HG03175 (cell line): ENCODE data around the gene KLC1.
"Not testable (repeated sequence)": the region's sequence is repeated elsewhere in the genome, so short reads cannot be mapped to it uniquely, and the experiment has no call there.

Source experiments
- ATAC-seq: cut with Tn5 transposase; IDR thresholded peaks from one replicate; pipeline ENCODE4 v1.9.1; 2021; ENCODE audit warnings: mild to moderate bottlenecking, moderate library complexity; ENCODE audit not compliant: unreplicated experiment

Gene KLC1

DNA sequence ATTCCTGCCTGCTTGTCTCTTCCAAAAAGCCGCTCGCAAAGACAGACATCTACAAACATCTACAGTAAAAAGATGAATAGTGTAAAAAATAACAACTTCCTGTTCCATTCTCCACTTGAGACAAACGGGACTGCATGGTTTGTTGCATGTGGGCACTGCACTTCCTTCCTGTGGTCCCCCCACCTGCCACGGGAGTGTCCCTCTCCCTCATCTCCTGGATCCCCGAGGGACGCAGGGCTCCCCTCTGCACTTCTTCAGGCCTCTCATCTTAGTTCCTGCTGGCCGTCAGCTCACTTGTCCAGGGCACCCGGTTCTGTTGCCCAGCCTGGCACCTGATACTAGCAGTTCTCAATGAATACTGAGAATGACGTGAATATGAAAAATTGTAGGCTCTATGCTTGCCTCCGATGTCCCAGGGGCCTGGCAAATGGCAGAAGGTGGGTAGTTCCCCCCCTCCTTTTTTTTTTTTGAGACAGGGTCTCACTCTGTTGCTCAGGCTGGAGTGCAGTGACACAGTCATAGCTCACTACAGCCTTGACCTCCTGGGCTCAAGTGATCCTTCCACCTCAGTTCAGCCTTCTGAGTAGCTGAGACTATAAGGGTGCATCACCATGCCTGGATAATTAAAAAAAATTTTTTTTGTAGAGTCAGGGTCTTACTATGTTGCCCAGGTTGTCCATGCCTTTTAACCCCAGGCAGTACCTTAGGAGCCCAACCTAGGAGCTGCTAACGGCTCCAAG, 3.5 kb upstream of the KLC1 start:
- ATAC-seq: no peak

DNA sequence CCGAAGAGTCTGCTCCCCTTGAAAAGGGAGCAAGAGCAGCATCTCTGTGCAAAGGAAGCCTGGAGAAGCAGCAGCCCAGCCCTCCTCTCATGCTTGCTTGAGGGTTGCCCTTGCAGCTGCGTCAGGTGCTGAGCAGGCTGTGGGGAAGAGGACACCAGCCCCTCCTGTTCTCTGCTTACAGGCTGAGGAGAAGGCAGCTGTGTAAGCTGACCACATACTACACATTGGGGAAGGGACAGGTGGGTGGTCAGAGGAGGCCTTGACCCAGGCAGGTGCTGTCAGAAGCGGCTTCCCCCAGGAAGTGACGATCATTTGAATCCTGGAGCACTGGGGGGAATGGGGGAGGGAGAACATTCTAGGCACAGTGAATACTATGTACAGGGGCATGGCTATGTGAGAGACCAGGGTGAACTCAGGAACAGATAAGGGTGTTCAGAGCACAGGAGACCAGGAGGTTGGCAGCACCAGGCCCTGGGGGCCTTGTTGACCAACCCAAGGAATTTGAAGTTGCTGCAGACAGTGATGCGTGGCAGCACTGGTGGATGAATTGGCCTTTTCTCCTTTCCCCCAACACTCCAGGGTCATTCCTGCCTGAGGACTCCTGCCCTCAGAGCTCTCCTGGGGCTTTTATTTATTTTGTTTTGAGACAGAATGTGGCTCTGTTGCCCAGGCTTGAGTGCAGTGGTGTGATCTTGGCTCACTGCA, 2.7 kb upstream of the KLC1 start:
- ATAC-seq: no peak

DNA sequence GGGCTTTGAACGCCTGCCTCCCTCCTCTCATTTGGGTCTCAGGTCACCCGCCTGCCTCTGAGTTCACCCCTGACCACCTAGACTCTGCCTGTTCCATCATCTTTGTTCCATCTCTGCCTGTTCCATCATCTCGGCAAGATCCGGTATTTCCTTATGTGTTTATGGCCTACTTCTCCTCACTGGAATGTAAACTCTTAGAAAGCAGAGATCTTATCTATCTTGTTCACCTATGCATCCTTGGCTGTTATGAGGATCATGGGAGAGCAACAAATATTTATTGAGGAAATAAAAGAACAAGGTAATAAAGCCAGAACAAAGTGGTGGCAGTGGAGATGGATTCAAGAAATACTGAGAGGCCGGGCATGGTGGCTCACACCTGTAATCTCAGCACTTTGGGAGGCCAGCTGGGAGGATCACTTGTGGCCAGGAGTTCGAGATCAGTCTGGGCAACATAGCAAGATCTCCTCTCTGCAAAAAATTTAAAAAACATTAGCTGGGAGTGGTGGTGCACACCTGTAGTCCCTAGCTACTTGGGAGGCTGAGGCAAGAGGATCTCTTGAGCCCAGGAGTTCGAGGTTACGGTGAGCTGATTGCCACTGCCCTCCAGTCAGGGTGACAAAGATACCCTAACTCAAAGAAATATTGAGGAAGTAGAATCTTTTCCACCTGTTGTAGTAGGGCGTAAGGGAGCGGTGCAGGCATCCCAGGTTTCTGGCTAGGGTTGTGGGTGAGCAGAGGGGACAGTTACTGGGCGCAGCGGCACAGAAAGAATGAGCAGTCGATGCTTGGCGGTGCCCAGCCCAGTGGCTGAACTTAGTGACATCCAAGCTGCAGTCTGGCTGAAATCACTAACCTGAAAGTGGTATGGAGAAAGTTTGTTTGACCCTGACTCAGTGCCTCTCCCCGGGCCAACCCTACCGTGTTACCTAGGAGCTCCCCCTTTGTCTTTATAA, 1.7 kb upstream of the KLC1 start:
- no peak for ATAC-seq

DNA sequence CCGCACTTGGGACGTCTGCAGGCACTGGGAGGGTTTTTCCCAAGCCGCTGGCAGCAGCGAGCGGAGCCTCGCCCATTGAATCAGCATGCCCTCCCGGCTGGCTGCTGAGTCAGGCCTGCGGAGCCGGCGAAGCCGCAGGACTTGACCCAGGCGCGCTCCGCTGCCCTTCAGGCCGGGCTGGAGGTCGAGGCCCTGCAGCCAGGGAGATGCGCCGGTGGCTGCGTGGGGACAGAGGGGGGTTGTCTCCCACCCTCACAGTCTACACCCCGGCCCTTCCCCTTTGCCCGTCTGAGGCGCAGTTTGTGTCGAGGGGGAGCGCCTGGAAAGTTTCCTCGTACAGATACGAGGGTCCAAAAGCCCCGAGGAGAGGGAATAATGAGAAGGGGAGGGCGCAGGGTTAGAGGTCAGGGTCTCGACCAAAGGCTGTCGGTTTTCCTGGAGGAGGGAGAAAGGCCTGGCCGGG, 759 bp upstream of the KLC1 start:
- ATAC-seq: no peak

DNA sequence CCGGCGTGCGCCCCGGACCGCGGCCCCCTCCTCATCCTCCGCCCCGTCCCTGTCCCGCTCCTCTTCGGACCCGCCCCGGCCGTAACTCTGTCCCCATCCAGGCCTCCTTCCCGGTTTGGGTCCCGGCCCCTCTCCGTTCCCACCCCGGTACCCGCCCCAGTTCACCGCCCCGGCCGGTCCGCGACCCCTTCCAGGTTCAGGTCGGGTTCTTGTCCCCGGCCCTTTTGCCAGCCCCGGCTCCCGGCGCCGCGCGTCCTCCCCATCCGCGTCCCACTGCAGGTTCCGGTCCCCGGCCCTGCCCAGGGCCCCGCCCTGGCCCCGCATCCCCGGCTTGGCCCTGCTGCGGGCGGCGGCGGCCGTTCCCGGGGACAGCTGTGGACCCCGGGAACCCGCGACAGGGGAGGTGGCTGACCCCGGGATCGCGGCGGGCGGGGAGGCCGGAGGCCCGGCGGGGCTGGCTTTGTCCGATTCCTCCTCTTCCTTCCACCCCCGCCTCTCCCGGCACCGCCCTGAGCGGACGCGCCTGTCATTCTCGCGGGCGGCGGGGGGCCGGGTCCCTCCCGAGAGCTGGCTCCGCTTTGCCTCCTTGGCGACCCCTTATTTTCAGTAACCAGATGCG, 601 bp downstream of the KLC1 start:
- ATAC-seq: no peak

DNA sequence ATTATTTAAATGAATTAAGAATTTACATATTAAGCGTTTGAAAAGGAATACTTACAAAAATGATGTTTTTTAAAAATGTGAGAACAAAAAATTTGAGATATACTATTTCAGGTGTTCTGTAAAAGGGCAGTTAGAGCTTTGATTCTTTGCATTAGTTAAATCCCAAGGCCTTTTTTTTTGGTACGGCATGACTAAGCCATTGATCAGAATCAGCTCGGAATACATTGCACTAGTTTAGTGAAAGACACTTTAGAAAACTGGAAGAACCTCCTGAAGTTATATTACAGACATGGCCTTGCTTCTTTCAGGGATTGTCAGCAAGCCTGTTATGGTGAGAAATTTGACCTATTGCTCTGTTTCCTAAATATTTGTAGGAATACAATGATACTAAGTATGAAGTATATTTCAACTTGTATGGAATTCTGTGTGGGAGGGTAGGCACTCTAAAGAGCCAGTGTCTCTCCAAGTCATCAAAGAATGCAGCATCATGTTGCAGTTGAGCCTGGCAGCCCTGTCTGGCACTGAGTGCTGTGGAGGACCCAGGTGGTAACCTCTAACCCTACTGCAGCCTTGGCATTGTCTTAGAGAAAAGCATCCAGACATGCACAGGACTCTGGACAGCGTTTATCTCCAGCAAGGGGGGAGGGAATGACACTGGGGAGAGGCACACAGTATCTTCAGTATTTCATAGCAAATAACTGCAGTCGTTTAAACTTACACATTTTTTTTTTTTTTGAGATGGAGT, 1.5 kb downstream of the KLC1 start:
- no peak for ATAC-seq

DNA sequence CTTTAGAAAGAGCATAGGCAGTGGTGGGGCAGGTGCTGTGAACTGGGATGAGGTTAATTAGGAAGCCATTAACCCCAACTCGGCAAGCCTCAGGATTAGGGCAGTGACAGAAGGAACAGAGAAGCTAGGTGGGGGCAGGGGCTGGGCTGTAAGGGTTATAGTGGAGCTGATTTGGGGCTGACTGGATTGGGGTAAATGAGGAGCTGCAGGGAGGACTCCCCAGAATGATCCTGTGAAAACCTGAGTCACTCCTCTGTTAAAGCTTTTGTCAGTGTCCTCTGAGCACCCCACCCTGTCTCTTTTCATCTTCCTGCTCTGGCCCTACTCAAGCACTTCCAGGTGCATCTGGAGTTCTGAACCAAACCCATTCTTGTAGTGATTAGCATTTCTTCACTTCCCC, 4.4 kb downstream of the KLC1 start:
- no peak for ATAC-seq

DNA sequence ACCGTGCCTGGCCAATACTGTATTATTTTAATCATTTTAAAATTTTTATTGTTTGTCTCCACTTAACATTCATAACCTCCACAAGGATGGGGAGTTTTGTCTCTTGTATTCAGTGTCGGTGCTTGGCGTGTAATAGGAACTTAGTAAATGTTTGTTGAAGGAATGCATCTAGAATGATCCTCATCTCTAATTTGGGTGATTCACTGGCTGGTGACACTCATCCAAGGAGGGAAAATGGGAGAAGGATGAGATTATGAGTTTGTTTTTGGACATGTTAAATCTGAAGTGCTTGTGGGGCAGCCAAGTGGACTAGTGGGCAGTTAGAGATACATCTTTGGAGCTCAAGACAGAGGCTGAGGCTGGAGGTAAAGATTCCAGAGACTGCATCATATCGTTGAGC, 5.1 kb downstream of the KLC1 start:
- no peak for ATAC-seq

DNA sequence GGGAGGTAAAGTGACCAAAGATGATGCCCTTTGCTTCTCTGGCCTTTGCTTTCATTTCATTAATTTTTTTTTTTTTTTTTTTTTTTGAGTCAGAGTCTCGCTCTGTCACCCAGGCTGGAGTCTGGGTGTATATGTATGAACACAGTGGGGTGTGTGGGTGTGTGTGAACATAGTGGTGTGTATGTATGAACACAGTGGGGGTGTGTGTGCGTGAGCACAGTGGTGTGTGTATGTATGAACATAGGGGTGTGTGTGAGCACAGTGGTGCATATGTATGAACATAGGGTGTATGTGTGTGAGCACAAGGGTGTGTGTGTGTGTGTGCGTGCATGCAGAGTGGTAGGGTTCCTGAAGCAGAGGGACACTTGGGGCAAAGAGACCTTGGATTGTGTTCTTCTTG, 9.6 kb downstream of the KLC1 start:
- no peak for ATAC-seq

DNA sequence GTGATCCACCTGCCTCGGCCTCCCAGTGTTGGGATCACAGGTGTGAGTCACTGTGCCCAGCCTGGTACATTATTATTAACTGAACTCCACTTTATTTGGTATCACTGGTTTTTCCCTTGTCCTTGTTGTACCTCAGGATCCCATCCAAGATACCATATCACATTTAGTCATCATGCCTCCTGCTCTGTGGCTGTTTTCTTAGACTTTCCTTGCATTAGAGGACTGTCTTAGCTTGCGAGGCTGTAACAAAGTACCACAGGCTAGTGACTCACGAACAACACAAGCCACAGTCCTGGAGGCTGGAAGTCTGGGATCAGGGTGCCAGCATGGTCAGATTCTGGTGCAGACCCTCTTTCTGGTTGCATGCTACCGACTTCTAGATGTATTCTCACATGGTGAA, 12.2 kb downstream of the KLC1 start:
- no peak for ATAC-seq

DNA sequence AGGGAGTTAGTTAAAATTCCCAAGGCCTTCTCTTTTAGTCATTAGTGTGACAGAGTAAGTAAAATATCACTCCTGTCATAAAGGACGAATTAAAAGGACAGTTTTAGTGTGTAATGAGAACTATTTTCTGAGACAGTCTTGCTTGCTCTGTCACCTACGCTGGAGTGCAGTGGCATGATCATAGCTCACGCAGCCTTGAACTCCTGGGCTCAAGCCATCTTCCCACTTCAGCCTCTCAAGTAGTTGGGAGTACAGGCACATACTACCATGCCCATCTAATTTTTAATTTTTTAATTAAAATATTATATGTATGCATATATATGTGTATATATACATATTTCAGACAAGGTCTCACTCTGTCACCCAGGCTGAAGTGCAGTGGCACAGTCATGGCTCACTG, 17.2 kb downstream of the KLC1 start:
- ATAC-seq: no peak

DNA sequence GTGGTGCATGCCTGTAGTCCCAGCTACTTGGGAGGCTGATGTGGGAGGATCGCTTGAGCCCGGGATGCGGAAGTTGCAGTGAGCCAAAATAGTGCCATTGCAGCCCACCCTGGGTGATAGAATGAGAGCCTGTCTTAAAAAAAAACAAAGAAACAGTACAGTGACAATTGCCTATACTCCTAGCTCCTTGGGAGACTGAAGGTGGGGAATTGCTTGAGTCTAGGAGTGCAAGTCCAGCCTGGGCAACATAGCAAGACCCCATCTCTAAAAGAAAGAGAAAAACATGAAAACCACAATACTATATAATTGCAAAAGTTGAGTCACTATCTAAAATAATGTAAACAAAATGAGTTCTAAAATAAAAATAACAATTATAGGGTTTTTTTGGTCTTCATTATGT, 20.0 kb downstream of the KLC1 start:
- ATAC-seq: no peak

DNA sequence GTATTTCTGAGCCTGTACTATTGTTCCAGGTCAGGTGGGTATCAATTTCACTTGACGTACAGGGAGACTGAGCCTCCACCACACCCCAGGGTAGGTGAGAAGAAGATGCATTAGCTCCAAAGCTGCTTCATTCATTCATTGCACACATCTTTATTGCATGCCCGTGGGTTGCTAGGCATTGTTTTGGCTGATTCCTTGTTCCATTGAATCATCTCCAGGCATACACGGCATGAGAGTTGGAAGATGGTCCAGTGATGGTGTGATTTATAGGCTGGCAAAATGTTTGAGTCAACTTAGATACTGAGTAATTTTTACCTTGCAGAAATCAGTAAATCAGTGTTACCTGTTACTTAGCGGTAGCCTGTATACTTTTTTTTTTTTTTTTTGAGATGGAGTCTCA, 21.2 kb downstream of the KLC1 start:
- no peak for ATAC-seq

DNA sequence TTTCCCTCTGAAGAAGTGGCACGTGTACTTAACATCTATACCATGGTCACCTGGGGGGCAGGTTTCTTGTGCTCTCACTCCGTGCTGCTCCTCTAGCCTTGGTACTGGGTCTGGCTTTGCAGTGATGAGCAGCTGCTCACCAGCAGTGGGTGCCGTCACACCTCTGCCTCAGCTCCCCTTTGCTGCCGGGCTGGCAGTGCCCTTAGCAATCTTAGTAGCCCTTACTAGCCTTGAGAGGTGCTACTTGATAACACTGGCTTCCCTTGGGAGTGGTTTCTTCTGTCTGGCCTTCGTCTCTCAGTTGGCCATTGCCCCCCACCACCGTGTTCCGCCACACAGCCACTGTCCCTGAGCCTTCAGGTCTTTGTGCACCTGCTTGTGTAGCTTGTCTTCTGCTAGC, 22.6 kb downstream of the KLC1 start:
- ATAC-seq: no peak

DNA sequence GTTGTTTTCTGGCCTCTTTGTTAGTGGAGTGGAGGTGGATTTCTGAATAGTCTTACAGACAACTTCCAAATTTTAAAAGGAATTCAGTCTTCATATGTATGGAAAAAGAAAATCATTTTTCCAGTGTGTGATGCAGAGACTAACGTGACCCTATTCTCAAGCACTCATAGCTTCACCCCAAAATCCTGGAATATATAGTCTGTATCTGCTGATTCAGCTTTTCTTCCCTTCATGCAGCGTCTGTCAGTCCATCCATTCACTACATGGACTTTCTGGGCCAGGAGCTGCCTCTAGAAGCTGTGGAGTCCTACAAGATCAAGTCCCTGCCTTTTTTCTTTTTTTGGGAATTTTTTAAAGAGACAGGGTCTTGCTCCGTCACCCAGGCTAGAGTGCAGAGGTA, 23.8 kb downstream of the KLC1 start:
- ATAC-seq: no peak

DNA sequence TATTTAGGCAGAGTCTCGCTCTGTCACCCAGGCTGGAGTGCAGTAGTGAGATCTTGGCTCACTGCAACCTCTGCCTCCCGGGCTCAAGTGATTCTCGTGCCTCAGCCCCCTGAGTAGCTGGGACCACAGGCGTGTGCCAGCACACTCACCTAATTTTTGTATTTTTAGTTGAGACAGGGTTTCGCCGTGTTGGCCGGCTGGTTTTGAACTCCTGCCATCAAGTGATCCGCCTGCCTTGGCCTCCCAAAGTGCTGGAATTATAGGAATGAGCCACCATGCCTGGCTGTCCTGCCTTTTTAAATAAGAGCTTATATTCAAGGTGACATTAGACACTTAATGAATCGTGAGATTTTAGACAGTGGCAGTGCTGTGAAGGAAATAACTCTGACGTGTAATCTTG, 24.3 kb downstream of the KLC1 start:
- not testable (repeated sequence) for ATAC-seq

DNA sequence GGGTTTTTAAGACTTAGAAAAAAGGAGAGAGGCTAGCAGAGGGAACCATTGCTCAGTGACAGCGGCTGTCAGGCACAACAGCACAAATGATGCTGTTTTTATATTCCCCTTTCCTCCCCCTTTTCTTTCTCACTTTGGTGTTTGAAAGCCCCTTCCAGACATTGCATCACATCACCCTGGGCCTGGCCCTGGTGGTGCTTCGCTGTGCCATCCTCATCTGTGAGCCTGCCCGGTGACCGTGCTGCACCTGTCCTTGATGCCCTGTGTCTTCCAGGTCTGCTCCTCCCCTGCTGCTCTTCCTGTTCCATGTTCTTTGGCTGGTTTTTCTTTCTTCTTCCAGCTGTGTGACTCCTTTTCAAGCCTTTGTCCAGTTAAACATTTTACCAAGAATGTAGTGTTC, 24.8 kb downstream of the KLC1 start:
- no peak for ATAC-seq

DNA sequence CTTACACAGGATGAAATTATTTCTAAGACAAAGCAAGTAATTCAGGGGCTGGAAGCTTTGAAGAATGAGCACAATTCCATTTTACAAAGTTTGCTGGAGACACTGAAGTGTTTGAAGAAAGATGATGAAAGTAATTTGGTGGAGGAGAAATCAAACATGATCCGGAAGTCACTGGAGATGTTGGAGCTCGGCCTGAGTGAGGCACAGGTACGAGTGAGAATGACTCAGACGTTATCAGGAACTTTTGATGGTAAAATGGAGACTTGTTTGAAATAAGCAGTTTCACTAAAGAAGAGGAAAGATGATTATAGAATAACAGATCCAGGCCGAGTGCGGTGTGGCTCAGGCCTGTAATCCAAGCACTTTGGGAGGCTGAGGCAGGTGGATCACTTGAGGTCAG, 25.6 kb downstream of the KLC1 start:
- ATAC-seq: no peak

DNA sequence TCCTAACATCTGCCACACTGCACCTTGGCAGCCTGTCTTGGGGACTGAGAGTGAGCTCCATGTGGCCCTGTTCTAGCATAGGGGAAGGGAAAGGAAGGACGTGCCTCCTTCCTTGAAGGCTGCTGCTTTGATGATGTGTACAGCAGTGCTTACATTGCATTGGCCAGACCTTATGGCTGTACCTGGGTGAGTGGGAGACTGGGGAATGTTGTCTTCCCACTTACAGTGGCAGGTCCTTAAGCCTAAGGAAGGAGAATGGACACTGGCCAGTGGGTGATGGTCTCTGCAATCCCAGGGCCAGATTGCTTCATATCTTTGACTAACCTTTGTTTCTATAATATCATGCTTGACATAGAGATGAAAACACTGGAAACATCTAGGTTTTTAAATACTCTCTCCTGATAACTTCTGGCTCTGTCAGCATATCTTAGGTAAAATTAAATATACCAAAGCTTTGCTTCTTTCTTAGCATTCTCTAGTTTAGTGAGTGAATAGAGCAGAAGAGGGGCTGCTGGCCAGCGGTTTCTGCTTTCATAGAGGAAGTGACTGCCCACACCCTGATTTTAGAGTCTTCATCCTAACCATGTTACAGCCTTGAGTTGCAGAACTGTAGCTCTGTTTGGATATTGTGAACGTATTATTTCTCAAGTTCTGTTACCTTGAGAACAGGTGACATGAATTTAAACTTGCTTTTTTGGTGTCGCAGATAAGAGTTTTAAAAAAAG, 27.2 kb downstream of the KLC1 start:
- ATAC-seq: no peak

DNA sequence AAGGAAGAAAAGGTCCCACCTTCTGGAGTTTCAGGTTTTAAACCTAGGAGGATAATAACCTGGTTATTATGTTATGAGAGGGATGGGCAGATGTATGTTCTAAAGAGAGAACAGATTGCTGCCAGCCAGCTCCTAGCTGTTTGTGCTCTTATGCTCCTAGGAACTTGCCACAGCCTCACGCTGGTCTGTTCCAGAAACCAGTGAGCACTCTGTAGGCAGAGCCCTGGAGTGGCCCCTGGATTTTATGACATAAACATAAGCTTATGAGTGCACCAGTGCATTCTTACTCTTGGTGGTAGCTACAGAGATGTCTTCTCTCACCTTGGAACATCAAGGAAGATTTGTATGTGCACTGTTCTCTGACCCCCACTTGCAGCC, 27.7 kb downstream of the KLC1 start:
- no peak for ATAC-seq
